ENCODE data around the gene CMSS1.

- TF ChIP-seq, protein P1, sequence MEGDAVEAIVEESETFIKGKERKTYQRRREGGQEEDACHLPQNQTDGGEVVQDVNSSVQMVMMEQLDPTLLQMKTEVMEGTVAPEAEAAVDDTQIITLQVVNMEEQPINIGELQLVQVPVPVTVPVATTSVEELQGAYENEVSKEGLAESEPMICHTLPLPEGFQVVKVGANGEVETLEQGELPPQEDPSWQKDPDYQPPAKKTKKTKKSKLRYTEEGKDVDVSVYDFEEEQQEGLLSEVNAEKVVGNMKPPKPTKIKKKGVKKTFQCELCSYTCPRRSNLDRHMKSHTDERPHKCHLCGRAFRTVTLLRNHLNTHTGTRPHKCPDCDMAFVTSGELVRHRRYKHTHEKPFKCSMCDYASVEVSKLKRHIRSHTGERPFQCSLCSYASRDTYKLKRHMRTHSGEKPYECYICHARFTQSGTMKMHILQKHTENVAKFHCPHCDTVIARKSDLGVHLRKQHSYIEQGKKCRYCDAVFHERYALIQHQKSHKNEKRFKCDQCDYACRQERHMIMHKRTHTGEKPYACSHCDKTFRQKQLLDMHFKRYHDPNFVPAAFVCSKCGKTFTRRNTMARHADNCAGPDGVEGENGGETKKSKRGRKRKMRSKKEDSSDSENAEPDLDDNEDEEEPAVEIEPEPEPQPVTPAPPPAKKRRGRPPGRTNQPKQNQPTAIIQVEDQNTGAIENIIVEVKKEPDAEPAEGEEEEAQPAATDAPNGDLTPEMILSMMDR (conservative IDR thresholded peaks at IDR 0.05) = no peak
- TF ChIP-seq ZFX (IDR thresholded peaks at IDR 0.05) = no peak
These were observed 409.2 kb downstream of the CMSS1 start for GRCh38 chr3:100226712-100227429.

Measured in C4-2B (cell line).